Upper lobe of right lung (tissue), 1 donor: Measurements from ENCODE around the gene ATP6AP2. TPM values are rescaled to one million over a fixed set of nuclear protein-coding genes. Genes with fewer than 3 reads are reported as not detected.
"Not testable (repeated sequence)": the region's sequence is repeated elsewhere in the genome, so short reads cannot be mapped to it uniquely, and the experiment has no call there.

ENCODE experiments used
- ATAC-seq: fragments of 200-7000 bp; cut with Tn5 transposase; one replicate; pipeline ENCODE4 v1.9.1; 2020; ENCODE audit warnings: mild to moderate bottlenecking, moderate library complexity
- DNase-seq: peaks from one replicate; pipeline ENCODE4 v3.0.0-alpha.2; 2020
- H3K27ac ChIP-seq: fragments of 200-600 bp; one replicate; pipeline ENCODE4 v1.8.0; 2022
- H3K27me3 ChIP-seq: fragments of 200-600 bp; one replicate; pipeline ENCODE4 v1.8.0; 2022; ENCODE audit warnings: mild to moderate bottlenecking
- H3K36me3 ChIP-seq: fragments of 200-600 bp; one replicate; pipeline ENCODE4 v1.8.0; 2022
- H3K4me1 ChIP-seq: fragments of 200-600 bp; one replicate; pipeline ENCODE4 v1.8.0; 2022
- H3K4me3 ChIP-seq: fragments of 200-600 bp; one replicate; pipeline ENCODE4 v1.8.0; 2022; ENCODE audit warnings: mild to moderate bottlenecking
- H3K9me3 ChIP-seq: fragments of 200-600 bp; one replicate; pipeline ENCODE4 v1.8.0; 2022
- intact Hi-C: fragments of 100-400 bp; cut with DNase I; formaldehyde crosslinking; loops from one replicate; pipeline ENCODE4 v1.11.0; 2022
- total RNA-seq: library from RNA; stranded (reverse); fragmentation: NEBNext Ultra II Directional; extraction: Animal tissue kit (Norgen Biotek cat#: 25700); gene quantifications from one replicate; pipeline ENCODE4 v1.2.1, GENCODE V29; 2021
- TF ChIP-seq, protein P1 (sequence below): fragments of 200-600 bp; IDR thresholded peaks from one replicate; pipeline ENCODE4 v1.8.0; 2022; ENCODE audit warnings: antibody characterized with exemption
- donor health status: DM: no; HTN: yes; CAD: no; lungs with severe emphysema.

The ATP6AP2 gene
- total RNA-seq, 1 donor from 2014 or later, result 130 TPM

DNA sequence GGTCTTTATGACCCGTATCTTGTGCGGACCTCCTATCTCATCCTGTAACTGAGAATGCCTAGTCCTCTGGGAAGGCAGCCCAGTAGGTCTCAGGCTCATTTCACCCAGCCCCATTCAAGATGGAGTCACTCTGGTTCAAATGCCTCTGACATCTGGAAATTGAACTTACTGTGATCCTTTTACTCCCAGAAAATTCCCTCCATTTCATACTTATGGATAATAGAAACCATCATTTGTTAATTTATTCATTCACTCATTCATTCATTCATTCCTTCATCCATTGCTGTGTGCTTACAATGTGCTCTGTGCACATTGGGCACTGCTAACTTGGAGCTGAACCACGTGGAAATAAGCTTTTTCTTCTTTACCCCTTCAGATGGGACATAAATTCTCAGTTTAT, 9.2 kb upstream of the ATP6AP2 start:
- H3K27me3 ChIP-seq, result no peaks in the 10 kb centered on the region
- no peaks in the 10 kb centered on the region for H3K9me3 ChIP-seq
- no peak for ATAC-seq
- TF ChIP-seq, protein P1, sequence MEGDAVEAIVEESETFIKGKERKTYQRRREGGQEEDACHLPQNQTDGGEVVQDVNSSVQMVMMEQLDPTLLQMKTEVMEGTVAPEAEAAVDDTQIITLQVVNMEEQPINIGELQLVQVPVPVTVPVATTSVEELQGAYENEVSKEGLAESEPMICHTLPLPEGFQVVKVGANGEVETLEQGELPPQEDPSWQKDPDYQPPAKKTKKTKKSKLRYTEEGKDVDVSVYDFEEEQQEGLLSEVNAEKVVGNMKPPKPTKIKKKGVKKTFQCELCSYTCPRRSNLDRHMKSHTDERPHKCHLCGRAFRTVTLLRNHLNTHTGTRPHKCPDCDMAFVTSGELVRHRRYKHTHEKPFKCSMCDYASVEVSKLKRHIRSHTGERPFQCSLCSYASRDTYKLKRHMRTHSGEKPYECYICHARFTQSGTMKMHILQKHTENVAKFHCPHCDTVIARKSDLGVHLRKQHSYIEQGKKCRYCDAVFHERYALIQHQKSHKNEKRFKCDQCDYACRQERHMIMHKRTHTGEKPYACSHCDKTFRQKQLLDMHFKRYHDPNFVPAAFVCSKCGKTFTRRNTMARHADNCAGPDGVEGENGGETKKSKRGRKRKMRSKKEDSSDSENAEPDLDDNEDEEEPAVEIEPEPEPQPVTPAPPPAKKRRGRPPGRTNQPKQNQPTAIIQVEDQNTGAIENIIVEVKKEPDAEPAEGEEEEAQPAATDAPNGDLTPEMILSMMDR, result no peak
- H3K36me3 ChIP-seq, result no peaks in the 10 kb centered on the region
- DNase-seq, result no peak
- H3K4me3 ChIP-seq, result no peak overlapping the region
- intact Hi-C loops, result no loop called here
- no peak overlapping the region for H3K27ac ChIP-seq
- H3K4me1 ChIP-seq, result no peaks in the 10 kb centered on the region

DNA sequence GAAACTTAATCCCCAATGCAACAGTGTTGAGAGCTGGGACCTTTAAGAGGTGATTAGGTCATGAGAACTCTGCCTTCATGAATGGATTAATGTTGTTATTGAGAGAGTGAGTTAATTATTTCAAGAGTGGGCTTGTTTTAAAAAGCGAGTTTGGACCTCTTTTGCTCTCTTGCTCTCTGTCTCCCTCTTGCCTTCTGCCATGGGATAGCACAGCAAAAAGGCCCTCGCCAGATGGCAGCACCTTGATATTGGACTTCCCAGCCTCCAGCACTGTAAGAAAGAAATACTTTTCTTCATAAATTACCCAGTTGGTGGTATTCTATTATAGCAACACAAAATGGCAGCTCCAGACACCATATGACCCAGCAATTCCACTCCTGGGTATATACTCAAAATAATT, 7.0 kb upstream of the ATP6AP2 start:
- Histone ChIP-seq H3K27ac (no peak overlapping the region), H3K4me1 (no peaks in the 10 kb centered on the region), H3K9me3 (no peaks in the 10 kb centered on the region), H3K27me3 (no peaks in the 10 kb centered on the region), H3K4me3 (no peak overlapping the region), H3K36me3 (no peaks in the 10 kb centered on the region)
- DNase-seq (no peak), ATAC-seq (peak; percentile 49)
- TF ChIP-seq, protein P1, result peak; percentile 39
- intact Hi-C loops, result no loop called here

DNA sequence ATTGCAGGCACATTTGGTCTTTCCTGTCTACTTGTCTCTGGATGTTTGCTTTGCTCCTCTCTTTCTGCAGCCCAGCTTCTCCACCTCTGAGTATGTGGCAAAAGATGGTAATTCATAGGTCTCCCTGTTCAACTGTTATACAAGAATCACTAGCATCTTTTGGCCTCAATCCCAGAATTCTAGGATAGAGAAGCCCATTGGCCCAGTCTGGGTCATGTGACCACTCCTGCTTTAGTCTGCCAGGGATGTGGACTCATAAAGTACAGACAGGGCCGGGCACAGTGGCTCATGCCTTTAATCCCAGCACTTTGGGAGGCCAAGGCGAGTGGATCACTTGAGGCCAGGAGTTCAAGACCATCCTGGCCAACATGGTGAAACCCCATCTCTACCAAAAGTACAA, 5.4 kb upstream of the ATP6AP2 start:
- DNase-seq, ATAC-seq, H3K36me3 ChIP-seq, H3K27ac ChIP-seq, H3K27me3 ChIP-seq, intact Hi-C loops, H3K4me1 ChIP-seq, H3K9me3 ChIP-seq, H3K4me3 ChIP-seq: not testable (repeated sequence)

DNA sequence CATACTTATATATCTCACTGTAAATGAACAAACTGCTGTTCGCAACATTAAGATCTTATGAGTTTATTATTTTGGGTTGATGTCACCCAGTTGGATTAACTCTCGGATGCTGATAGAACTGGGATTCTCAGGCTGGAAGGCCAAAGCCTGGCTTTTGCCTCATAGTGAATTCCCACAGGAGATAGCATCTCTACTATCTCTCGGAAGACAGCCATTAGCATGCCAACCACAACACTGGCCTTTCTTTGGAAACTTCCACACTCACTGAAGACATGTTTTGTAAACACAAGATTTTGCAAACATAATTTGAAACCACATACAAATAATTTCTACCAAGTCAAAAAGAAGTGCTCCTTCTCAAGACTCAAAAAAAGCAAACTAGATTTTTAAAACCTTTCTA, 4.5 kb upstream of the ATP6AP2 start:
- no peak for DNase-seq
- Histone ChIP-seq H3K4me1 (no peaks in the 10 kb centered on the region), H3K27ac (no peak overlapping the region), H3K36me3 (no peaks in the 10 kb centered on the region), H3K4me3 (no peak overlapping the region), H3K27me3 (no peaks in the 10 kb centered on the region), H3K9me3 (no peaks in the 10 kb centered on the region)
- TF ChIP-seq, protein P1, result no peak
- ATAC-seq, result no peak
- intact Hi-C loops, result no loop called here

DNA sequence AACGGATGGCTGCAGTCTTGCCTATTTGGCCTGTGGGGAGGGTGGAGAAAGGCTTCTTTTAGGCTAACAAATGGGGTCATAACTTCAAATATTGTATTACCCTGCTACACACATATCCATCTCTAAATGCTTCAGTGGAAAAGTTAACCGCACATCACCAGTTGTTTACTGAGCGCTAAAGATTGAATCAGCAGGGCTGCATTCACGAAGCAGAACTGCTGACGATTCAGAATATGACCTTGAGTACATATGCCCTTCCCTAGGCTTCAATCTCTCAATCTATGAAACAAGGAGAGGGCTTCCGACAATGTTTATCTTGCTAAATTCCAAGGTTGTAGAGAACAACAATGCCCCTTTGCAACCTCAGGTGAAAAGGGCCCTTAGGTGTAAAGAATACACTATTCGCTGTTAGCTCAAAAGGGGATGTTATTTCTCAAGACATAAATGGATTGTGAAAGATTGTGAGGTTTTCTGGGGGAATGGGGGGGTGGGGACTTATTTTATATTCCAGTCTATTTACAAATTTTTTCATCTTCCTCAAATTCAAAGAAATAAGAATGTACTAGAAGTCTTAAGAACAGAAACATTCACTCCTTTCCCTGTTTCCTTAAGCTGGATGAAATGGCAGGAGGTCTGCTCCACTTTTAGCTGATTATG, 2.6 kb upstream of the ATP6AP2 start:
- no peak overlapping the region for H3K4me3 ChIP-seq
- DNase-seq, result no peak
- H3K27ac ChIP-seq, result no peak overlapping the region
- intact Hi-C loops, result no loop called here
- H3K9me3 ChIP-seq, result no peaks in the 10 kb centered on the region
- H3K27me3 ChIP-seq, result no peaks in the 10 kb centered on the region
- ATAC-seq, result no peak
- H3K4me1 ChIP-seq, result peaks cover 10% of the 10 kb centered on the region
- TF ChIP-seq, protein P1, result no peak
- no peaks in the 10 kb centered on the region for H3K36me3 ChIP-seq

DNA sequence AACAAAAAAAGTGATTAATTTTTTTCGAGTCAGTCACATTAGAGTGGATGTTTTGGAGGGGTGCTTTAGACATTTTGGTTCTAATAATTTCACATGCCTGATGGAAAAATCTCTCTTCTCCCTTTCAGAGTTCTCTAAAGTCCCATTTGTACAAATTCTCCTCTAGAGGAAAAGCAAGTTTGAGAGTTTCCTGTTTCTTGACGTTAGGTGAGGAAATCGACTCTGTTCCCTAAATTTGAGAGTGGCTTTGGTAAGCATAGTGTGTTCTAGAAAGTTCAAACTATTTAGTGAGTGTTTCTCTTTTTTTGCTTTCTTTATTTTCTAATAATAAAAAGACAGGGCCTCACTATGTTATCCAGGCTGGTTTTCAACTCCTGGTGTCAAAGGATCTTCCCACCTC, 1.6 kb upstream of the ATP6AP2 start:
- DNase-seq, result no peak
- Histone ChIP-seq H3K4me1 (peaks cover 10% of the 10 kb centered on the region), H3K9me3 (no peaks in the 10 kb centered on the region), H3K4me3 (no peak overlapping the region), H3K36me3 (no peaks in the 10 kb centered on the region), H3K27ac (no peak overlapping the region), H3K27me3 (no peaks in the 10 kb centered on the region)
- TF ChIP-seq, protein P1, result no peak
- ATAC-seq, result no peak
- intact Hi-C loops, result no loop called here
